SK-N-SH treated with all-trans-retinoic acid at 6 μM for 48 hours (cell line): ENCODE results near the gene MAK.

Experiments used
- ATAC-seq: fragments of 200-7000 bp; cut with Tn5 transposase; 3 replicates; pipeline ENCODE4 v1.9.1; 2020; ENCODE audit warnings: mild to moderate bottlenecking, moderate library complexity
- ARNTL ChIP-seq: fragments of 450-650 bp; formaldehyde crosslinking; IDR thresholded peaks from 2 replicates; pipeline ENCODE4 v1.5.0; 2020; ENCODE audit warnings: low read depth, mild to moderate bottlenecking, moderate library complexity, borderline replicate concordance
- BACH2 ChIP-seq: fragments of 250-450 bp; sonication (Bioruptor Pico); IDR thresholded peaks from 2 replicates; pipeline ENCODE4 v1.9.0; 2021; ENCODE audit warnings: mild to moderate bottlenecking, borderline replicate concordance
- CSDC2 ChIP-seq: fragments of 250-450 bp; sonication (Bioruptor Pico); IDR thresholded peaks from 2 replicates; pipeline ENCODE4 v1.5.0; 2020; ENCODE audit warnings: mild to moderate bottlenecking, moderate library complexity
- ESRRG ChIP-seq: fragments of 250-450 bp; sonication (Bioruptor Pico); IDR thresholded peaks from 2 replicates; pipeline ENCODE4 v1.6.1; 2021; ENCODE audit warnings: mild to moderate bottlenecking
- GLIS3 ChIP-seq: fragments of 250-450 bp; sonication (Bioruptor Pico); IDR thresholded peaks from 2 replicates; pipeline ENCODE4 v1.5.0; 2020; ENCODE audit warnings: mild to moderate bottlenecking, moderate library complexity
- ISL1 ChIP-seq: fragments of 250-450 bp; sonication (Bioruptor Pico); IDR thresholded peaks from 2 replicates; pipeline ENCODE4 v2.1.2; 2022; ENCODE audit warnings: mild to moderate bottlenecking, moderate library complexity
- OSR1 ChIP-seq: fragments of 250-450 bp; sonication (Bioruptor Pico); IDR thresholded peaks from 2 replicates; pipeline ENCODE4 v1.8.0; 2022; ENCODE audit warnings: moderate library complexity, mild to moderate bottlenecking, inconsistent platforms
- PPARA ChIP-seq: fragments of 250-450 bp; sonication (Bioruptor Pico); IDR thresholded peaks from 2 replicates; pipeline ENCODE4 v1.5.0; 2020; ENCODE audit warnings: mild to moderate bottlenecking, borderline replicate concordance
- RARB ChIP-seq: fragments of 250-450 bp; sonication (Bioruptor Pico); IDR thresholded peaks from 2 replicates; pipeline ENCODE4 v1.8.0; 2021; ENCODE audit warnings: mild to moderate bottlenecking, moderate library complexity
- SNAI2 ChIP-seq: fragments of 250-450 bp; sonication (Bioruptor Pico); IDR thresholded peaks from 2 replicates; pipeline ENCODE4 v1.5.0; 2020; ENCODE audit warnings: mild to moderate bottlenecking, moderate library complexity
- TCF4 ChIP-seq: fragments of 250-450 bp; sonication (Bioruptor Pico); IDR thresholded peaks from 2 replicates; pipeline ENCODE4 v1.8.0; 2021; ENCODE audit warnings: mild to moderate bottlenecking, moderate library complexity, borderline replicate concordance
- TOX ChIP-seq: fragments of 250-450 bp; sonication (Bioruptor Pico); IDR thresholded peaks from 2 replicates; pipeline ENCODE4 v1.8.0; 2021; ENCODE audit warnings: mild to moderate bottlenecking, moderate library complexity, borderline replicate concordance
- ZC3H10 ChIP-seq: fragments of 250-450 bp; sonication (Bioruptor Pico); IDR thresholded peaks from 2 replicates; pipeline ENCODE4 v1.5.1; 2021; ENCODE audit warnings: mild to moderate bottlenecking, moderate library complexity
- ZFP3 ChIP-seq: fragments of 250-450 bp; sonication (Bioruptor Pico); IDR thresholded peaks from 2 replicates; pipeline ENCODE4 v1.5.0; 2020; ENCODE audit warnings: mild to moderate bottlenecking, moderate library complexity
- ZFP30 ChIP-seq: fragments of 450-650 bp; formaldehyde crosslinking; IDR thresholded peaks from 2 replicates; pipeline ENCODE4 v1.5.0; 2022; ENCODE audit warnings: mild to moderate bottlenecking, moderate library complexity
- ZNF565 ChIP-seq: fragments of 450-650 bp; formaldehyde crosslinking; conservative IDR thresholded peaks from 2 replicates; pipeline ENCODE4 v1.5.0; 2020; ENCODE audit warnings: low read depth, mild to moderate bottlenecking, moderate library complexity
- ZNF70 ChIP-seq: fragments of 450-650 bp; formaldehyde crosslinking; IDR thresholded peaks from 2 replicates; pipeline ENCODE4 v1.5.0; 2020; ENCODE audit warnings: mild to moderate bottlenecking, moderate library complexity
- ZNF8 ChIP-seq: fragments of 450-650 bp; formaldehyde crosslinking; IDR thresholded peaks from 2 replicates; pipeline ENCODE4 v1.5.0; 2020; ENCODE audit warnings: mild to moderate bottlenecking, moderate library complexity
- TF ChIP-seq, protein P1 (sequence below): fragments of 250-450 bp; sonication (Bioruptor Pico); IDR thresholded peaks from 2 replicates; pipeline ENCODE4 v1.5.1; 2021; ENCODE audit warnings: mild to moderate bottlenecking, moderate library complexity
- TF ChIP-seq, protein P2 (sequence below): fragments of 250-450 bp; sonication (Bioruptor Pico); IDR thresholded peaks from 2 replicates; pipeline ENCODE4 v1.5.0; 2020; ENCODE audit warnings: mild to moderate bottlenecking, moderate library complexity
- TF ChIP-seq, protein P3 (sequence below): fragments of 250-450 bp; sonication (Bioruptor Pico); IDR thresholded peaks from 2 replicates; pipeline ENCODE4 v1.8.0; 2020; ENCODE audit warnings: mild to moderate bottlenecking, moderate library complexity, borderline replicate concordance
- TF ChIP-seq, protein P4 (sequence below): fragments of 250-450 bp; sonication (Bioruptor Pico); IDR thresholded peaks from 2 replicates; pipeline ENCODE4 v1.8.0; 2021; ENCODE audit warnings: low read depth, mild to moderate bottlenecking, moderate library complexity, borderline replicate concordance
- TF ChIP-seq, protein P5 (sequence below): fragments of 250-450 bp; sonication (Bioruptor Pico); IDR thresholded peaks from 2 replicates; pipeline ENCODE4 v1.5.1; 2020; ENCODE audit warnings: low read depth, mild to moderate bottlenecking, moderate library complexity

Gene MAK

DNA sequence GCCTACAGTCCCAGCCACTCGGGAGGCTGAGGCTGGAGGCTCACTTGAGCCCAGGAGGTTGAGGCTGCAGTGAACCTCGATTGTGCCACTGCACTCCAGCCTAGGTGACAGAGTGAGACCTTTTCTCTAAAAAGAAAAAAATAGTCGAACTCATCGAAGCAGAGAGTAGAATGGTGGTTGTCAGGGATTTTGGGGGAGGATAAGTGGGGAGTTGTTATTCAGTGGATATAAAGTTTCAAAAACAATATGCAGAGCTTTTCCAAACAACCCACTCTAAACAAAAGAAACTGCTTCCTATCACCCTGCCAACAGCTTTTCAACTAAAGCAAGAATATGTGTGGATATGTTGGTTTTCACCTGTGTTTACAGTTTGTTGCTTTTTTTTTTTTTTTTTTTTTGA lies 11.6 kb upstream of the MAK start:
- TF ChIP-seq RARB (CRISPR knock-in tag) (no peak), ESRRG (CRISPR knock-in tag) (no peak), CSDC2 (CRISPR knock-in tag) (no peak)
- TF ChIP-seq, protein P1, sequence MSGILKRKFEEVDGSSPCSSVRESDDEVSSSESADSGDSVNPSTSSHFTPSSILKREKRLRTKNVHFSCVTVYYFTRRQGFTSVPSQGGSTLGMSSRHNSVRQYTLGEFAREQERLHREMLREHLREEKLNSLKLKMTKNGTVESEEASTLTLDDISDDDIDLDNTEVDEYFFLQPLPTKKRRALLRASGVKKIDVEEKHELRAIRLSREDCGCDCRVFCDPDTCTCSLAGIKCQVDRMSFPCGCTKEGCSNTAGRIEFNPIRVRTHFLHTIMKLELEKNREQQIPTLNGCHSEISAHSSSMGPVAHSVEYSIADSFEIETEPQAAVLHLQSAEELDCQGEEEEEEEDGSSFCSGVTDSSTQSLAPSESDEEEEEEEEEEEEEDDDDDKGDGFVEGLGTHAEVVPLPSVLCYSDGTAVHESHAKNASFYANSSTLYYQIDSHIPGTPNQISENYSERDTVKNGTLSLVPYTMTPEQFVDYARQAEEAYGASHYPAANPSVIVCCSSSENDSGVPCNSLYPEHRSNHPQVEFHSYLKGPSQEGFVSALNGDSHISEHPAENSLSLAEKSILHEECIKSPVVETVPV = no peak
- TF ChIP-seq, protein P2, sequence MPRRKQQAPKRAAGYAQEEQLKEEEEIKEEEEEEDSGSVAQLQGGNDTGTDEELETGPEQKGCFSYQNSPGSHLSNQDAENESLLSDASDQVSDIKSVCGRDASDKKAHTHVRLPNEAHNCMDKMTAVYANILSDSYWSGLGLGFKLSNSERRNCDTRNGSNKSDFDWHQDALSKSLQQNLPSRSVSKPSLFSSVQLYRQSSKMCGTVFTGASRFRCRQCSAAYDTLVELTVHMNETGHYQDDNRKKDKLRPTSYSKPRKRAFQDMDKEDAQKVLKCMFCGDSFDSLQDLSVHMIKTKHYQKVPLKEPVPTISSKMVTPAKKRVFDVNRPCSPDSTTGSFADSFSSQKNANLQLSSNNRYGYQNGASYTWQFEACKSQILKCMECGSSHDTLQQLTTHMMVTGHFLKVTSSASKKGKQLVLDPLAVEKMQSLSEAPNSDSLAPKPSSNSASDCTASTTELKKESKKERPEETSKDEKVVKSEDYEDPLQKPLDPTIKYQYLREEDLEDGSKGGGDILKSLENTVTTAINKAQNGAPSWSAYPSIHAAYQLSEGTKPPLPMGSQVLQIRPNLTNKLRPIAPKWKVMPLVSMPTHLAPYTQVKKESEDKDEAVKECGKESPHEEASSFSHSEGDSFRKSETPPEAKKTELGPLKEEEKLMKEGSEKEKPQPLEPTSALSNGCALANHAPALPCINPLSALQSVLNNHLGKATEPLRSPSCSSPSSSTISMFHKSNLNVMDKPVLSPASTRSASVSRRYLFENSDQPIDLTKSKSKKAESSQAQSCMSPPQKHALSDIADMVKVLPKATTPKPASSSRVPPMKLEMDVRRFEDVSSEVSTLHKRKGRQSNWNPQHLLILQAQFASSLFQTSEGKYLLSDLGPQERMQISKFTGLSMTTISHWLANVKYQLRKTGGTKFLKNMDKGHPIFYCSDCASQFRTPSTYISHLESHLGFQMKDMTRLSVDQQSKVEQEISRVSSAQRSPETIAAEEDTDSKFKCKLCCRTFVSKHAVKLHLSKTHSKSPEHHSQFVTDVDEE = no peak
- ATAC-seq = no peak

DNA sequence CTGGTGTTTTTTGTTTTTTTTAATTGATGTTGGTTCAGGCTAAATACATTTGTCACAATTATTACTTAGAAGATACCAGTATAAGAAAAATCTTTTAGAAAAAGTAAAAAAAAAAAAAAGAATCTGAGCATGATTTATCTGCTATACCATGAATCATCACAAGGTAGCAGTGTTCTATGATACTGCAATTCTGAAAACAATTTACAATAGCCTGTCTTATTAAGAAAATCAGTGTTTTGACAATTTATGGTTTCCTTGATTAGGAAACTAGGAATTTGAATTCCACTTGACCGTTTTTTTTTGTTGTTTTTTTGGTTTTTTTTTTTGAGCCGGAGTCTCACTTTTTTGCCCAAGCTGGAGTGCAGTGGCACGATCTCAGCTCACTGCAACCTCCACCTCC lies 9.3 kb upstream of the MAK start:
- TF ChIP-seq, protein P3, sequence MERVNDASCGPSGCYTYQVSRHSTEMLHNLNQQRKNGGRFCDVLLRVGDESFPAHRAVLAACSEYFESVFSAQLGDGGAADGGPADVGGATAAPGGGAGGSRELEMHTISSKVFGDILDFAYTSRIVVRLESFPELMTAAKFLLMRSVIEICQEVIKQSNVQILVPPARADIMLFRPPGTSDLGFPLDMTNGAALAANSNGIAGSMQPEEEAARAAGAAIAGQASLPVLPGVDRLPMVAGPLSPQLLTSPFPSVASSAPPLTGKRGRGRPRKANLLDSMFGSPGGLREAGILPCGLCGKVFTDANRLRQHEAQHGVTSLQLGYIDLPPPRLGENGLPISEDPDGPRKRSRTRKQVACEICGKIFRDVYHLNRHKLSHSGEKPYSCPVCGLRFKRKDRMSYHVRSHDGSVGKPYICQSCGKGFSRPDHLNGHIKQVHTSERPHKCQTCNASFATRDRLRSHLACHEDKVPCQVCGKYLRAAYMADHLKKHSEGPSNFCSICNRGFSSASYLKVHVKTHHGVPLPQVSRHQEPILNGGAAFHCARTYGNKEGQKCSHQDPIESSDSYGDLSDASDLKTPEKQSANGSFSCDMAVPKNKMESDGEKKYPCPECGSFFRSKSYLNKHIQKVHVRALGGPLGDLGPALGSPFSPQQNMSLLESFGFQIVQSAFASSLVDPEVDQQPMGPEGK (CRISPR knock-in tag) = no peak
- TF ChIP-seq TCF4 (CRISPR knock-in tag) (no peak), CSDC2 (CRISPR knock-in tag) (no peak), ZNF565 (no peak), RARB (CRISPR knock-in tag) (no peak), BACH2 (CRISPR knock-in tag) (no peak), ZNF8 (CRISPR knock-in tag) (no peak), ZFP30 (no peak), ZFP3 (CRISPR knock-in tag) (no peak), OSR1 (CRISPR knock-in tag) (no peak), ARNTL (no peak), ISL1 (CRISPR knock-in tag) (no peak), TOX (CRISPR knock-in tag) (no peak), ZNF70 (CRISPR knock-in tag) (no peak)
- TF ChIP-seq, protein P4, sequence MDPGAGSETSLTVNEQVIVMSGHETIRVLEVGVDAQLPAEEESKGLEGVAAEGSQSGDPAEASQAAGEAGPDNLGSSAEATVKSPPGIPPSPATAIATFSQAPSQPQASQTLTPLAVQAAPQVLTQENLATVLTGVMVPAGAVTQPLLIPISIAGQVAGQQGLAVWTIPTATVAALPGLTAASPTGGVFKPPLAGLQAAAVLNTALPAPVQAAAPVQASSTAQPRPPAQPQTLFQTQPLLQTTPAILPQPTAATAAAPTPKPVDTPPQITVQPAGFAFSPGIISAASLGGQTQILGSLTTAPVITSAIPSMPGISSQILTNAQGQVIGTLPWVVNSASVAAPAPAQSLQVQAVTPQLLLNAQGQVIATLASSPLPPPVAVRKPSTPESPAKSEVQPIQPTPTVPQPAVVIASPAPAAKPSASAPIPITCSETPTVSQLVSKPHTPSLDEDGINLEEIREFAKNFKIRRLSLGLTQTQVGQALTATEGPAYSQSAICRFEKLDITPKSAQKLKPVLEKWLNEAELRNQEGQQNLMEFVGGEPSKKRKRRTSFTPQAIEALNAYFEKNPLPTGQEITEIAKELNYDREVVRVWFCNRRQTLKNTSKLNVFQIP (CRISPR knock-in tag) = no peak
- TF ChIP-seq, protein P5, sequence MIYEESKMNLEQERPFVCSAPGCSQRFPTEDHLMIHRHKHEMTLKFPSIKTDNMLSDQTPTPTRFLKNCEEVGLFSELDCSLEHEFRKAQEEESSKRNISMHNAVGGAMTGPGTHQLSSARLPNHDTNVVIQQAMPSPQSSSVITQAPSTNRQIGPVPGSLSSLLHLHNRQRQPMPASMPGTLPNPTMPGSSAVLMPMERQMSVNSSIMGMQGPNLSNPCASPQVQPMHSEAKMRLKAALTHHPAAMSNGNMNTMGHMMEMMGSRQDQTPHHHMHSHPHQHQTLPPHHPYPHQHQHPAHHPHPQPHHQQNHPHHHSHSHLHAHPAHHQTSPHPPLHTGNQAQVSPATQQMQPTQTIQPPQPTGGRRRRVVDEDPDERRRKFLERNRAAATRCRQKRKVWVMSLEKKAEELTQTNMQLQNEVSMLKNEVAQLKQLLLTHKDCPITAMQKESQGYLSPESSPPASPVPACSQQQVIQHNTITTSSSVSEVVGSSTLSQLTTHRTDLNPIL (CRISPR knock-in tag) = no peak
- ATAC-seq = no peak

DNA sequence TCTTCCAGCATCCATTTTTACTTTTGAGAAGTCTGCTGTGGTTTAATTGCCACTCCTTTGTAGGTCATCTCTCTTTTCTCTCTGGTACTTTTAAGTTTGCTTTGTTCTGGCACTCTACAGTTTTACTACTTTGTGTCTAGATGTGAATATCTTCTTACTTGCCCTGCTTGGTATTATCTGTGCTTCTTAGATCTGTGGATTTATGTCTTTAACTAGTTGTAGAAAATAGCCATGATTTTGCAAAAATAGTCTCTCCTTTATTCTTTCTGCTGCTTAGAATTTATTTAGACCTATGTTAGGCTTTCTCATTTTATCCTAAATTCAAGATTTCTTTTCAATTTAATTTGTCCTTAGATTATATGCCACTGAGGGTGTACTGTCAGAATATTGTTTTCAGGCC lies 5.2 kb upstream of the MAK start:
- no peak for ATAC-seq
- no peak for TF ChIP-seq PPARA (CRISPR knock-in tag)
- TF ChIP-seq SNAI2 (CRISPR knock-in tag) = no peak

DNA sequence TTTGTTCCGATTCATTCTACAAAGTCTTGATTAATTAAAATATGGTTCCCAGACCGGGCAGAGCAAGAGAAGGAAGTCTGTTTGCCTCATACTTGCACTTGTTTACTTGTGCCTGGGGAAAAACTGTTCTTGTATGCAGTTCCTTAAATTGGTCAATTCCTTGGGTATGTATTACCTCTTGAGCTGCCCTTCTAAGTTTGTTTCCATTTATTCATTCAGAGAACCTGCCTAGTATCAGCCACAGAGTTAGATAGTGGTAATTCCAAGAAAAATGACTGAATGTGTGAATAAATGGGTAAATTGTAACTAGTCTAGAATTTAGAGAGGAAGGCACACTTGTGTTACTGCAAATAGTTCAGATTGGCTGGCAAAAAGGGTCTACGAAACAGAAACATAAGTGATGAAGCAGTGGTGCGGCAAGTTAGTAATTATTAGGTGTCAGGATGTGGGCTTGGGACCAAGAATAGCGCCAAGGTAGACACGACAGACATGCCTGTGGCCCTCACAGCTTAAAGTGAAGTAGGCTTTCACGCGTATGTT lies 525 bp upstream of the MAK start:
- peak; percentile 11; the same call in 2 of the 3 replicates for ATAC-seq
- TF ChIP-seq PPARA (CRISPR knock-in tag) = no peak
- no peak for TF ChIP-seq TCF4 (CRISPR knock-in tag)
- no peak for TF ChIP-seq GLIS3 (CRISPR knock-in tag)
- TF ChIP-seq CSDC2 (CRISPR knock-in tag) = no peak
- no peak for TF ChIP-seq OSR1 (CRISPR knock-in tag)
- TF ChIP-seq, protein P5 (CRISPR knock-in tag) = no peak
- TF ChIP-seq RARB (CRISPR knock-in tag) = no peak
- no peak for TF ChIP-seq ZC3H10 (CRISPR knock-in tag)
- TF ChIP-seq SNAI2 (CRISPR knock-in tag) = no peak
- TF ChIP-seq, protein P3 (CRISPR knock-in tag) = no peak
- TF ChIP-seq ARNTL = no peak
- no peak for TF ChIP-seq ZNF565
- no peak for TF ChIP-seq BACH2 (CRISPR knock-in tag)
